Small intestine (tissue), 4 donors: Measurements from ENCODE around the gene PNMA6F. TPM values are rescaled to one million over a fixed set of nuclear protein-coding genes. Genes with fewer than 3 reads are reported as not detected.

Experiments
- polyA plus RNA-seq, 4 donors: library from polyadenylated mRNA; stranded (reverse) in 3 of 4; unstranded in 1 of 4; fragments of 200-250 nt in 3 of 4; fragments of 120-200 nt in 1 of 4; gene quantifications; one replicate each; pipeline versions ENCODE4 v1.2.1 to v1.2.3, GENCODE V29; 2013
- donor health status: healthy with polysubstance abuse.
- donor health status: Bipolar disorder and iron deficiency.
- donor health status: healthy.

Gene PNMA6F
- polyA plus RNA-seq, 4 donors: 0.01 TPM; not detected in 3

Other genes with a start within 250 kb of the PNMA6F start
- 10 to 100 TPM in 1 of 4 donors, 1 to 10 TPM in 1, not detected in 2; 1.8 to 12.0 TPM for gene PNMA6A, start 249.3 kb downstream of the PNMA6F start, polyA plus RNA-seq
- not detected for gene MAGEA1, start 142.5 kb downstream of the PNMA6F start, polyA plus RNA-seq
- 1 to 10 TPM; 1.1 to 9.0 (median 2.3) TPM for gene ZNF275, start 12.4 kb upstream of the PNMA6F start, polyA plus RNA-seq
- not detected for gene PNMA6E, start 79.6 kb upstream of the PNMA6F start, polyA plus RNA-seq
- 1 to 10 TPM in 1 of 4 donors, under 1 TPM in 2, not detected in 1; 0.27 to 3.8 (median 0.42) TPM for gene ZFP92, start 89.7 kb upstream of the PNMA6F start, polyA plus RNA-seq
- under 1 TPM in 3 of 4 donors, not detected in 1; 0.45 to 0.81 (median 0.47) TPM for gene TREX2, start 124.3 kb upstream of the PNMA6F start, polyA plus RNA-seq
- gene HAUS7, start 148.8 kb upstream of the PNMA6F start, polyA plus RNA-seq: 10 to 100 TPM; 20.8 to 30.8 (median 24.2) TPM
- 10 to 100 TPM in 2 of 4 donors, 1 to 10 TPM in 2; 3.1 to 23.2 (median 12.6) TPM for gene BGN, start 173.2 kb upstream of the PNMA6F start, polyA plus RNA-seq
- under 1 TPM in 2 of 4 donors, not detected in 2; 0.30 to 0.36 TPM for gene ATP2B3, start 195.9 kb upstream of the PNMA6F start, polyA plus RNA-seq